ENCODE measurements around the gene TMX2.
A peak's percentile ranks its signal among the peaks of the same experiment; 100 is the strongest.

The TMX2 gene

DNA sequence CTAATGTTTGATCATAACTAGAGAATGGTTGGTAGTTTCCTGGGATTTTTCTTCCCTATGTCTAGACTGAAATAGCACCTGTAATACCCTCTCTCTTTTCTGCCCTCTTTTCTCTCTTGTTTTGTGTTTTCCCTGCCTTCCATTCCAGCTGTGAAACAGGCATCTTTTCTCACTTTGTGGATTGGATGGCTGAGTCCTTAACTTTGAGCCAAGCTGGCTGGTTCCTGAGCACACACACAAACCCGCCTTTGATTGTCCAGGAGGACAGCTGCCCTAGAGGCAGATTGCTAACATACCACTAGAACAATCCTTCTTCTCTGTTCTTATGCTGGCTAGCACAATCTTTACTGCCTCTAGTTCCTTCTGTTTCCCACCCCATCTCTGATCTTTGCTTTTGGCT lies 66.9 kb downstream of the TMX2 start:
- peak; percentile 63 for DNase-seq
- Histone ChIP-seq H2BK15ac (ENCODE audit: low read depth, poor library complexity, severe bottlenecking) (no peak overlapping the region), H3K14ac (ENCODE audit: low read length in 2 of 2) (no peak overlapping the region), H3K4me1 (ENCODE audit: control insufficient read depth, insufficient read depth, low read depth, low read length) (peaks cover 11% of the 10 kb centered on the region), H2AK5ac (ENCODE audit: low read length, severe bottlenecking) (peak overlapping the region; percentile 36), H3K27ac (ENCODE audit: low read length, poor library complexity, severe bottlenecking) (peak overlapping the region; percentile 94), H4K91ac (ENCODE audit: low read length) (no peak overlapping the region), H2BK120ac (ENCODE audit: low read depth, low read length) (no peak overlapping the region), H2AFZ (ENCODE audit: low read depth, low read length) (no peak overlapping the region), H2BK12ac (ENCODE audit: low read length in 2 of 2) (no peak overlapping the region), H3K4me3 (ENCODE audit: insufficient read depth in 1 of 2, low read depth in 1 of 2, low read length in 2 of 2) (no peak overlapping the region), H4K8ac (ENCODE audit: low read length) (no peak overlapping the region), H2BK5ac (ENCODE audit: low read depth, low read length, poor library complexity, severe bottlenecking) (no peak overlapping the region), H3K79me1 (replicated peaks; ENCODE audit: low read length, poor library complexity, severe bottlenecking) (peaks cover 2% of the 10 kb centered on the region), H3K9ac (ENCODE audit: low read length) (peak overlapping the region; percentile 81), H3K4me2 (ENCODE audit: low read length, poor library complexity, severe bottlenecking) (no peak overlapping the region), H3K36me3 (ENCODE audit: control insufficient read depth in 1 of 2, insufficient read depth in 2 of 2, low read depth in 1 of 2, low read length in 2 of 2) (peaks cover 3% of the 10 kb centered on the region in 2 experiments), H3K18ac (ENCODE audit: low read depth in 1 of 2, low read length in 2 of 2) (no peak overlapping the region), H3K4ac (ENCODE audit: low read depth in 1 of 2, low read length in 2 of 2) (peak overlapping the region in 1 of 2 experiments; percentile 17), H3K27me3 (ENCODE audit: control insufficient read depth in 1 of 2, insufficient read depth in 1 of 2, low read length in 2 of 2) (no peaks in the 10 kb centered on the region), H3K23ac (ENCODE audit: low read length in 2 of 2) (no peak overlapping the region), H3K9me3 (ENCODE audit: control insufficient read depth, low read length) (no peaks in the 10 kb centered on the region)
- WGBS, result 42% methylated on average over 1 of the region's 1 CpG

DNA sequence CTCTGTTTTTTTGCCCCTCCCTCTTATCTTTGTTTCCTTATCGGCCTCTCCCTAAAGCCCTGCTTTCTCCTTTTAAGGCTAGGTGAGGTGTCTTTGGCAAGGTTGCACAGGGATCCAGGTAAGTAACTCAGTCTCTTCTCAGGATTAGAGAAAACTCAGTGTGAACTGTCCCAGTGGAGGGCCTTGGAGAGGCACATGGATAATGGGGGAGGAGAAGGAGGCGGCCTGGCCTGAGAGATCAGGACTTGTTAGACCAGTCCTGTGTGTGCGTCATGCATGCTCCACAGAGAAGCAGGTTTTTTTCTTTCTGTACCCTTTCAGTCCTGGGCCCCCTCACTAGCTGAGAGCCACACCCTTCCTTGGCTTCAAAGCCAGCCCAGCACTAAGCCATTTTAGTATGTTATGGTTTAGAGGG lies 69.1 kb downstream of the TMX2 start:
- peaks cover 11% of the 10 kb centered on the region for H3K4me1 ChIP-seq (ENCODE audit: control insufficient read depth, insufficient read depth, low read depth, low read length)
- H3K9ac ChIP-seq (ENCODE audit: low read length), result no peak overlapping the region
- no peak overlapping the region for H2BK120ac ChIP-seq (ENCODE audit: low read depth, low read length)
- H3K9me3 ChIP-seq (ENCODE audit: control insufficient read depth, low read length), result no peaks in the 10 kb centered on the region
- H2AFZ ChIP-seq (ENCODE audit: low read depth, low read length), result no peak overlapping the region
- no peak overlapping the region for H3K27ac ChIP-seq (ENCODE audit: low read length, poor library complexity, severe bottlenecking)
- no peak overlapping the region for H2BK5ac ChIP-seq (ENCODE audit: low read depth, low read length, poor library complexity, severe bottlenecking)
- H4K91ac ChIP-seq (ENCODE audit: low read length), result no peak overlapping the region
- no peak overlapping the region for H3K4me2 ChIP-seq (ENCODE audit: low read length, poor library complexity, severe bottlenecking)
- H3K4ac ChIP-seq (ENCODE audit: low read depth in 1 of 2, low read length in 2 of 2), result no peak overlapping the region
- no peak overlapping the region for H3K23ac ChIP-seq (ENCODE audit: low read length in 2 of 2)
- H3K18ac ChIP-seq (ENCODE audit: low read depth in 1 of 2, low read length in 2 of 2), result peak overlapping the region in 1 of 2 experiments; percentile 75
- 50% methylated on average over 1 of the region's 3 CpGs for WGBS
- peaks cover 2% of the 10 kb centered on the region for H3K79me1 ChIP-seq (replicated peaks; ENCODE audit: low read length, poor library complexity, severe bottlenecking)
- no peak overlapping the region for H3K4me3 ChIP-seq (ENCODE audit: insufficient read depth in 1 of 2, low read depth in 1 of 2, low read length in 2 of 2)
- no peak overlapping the region for H4K8ac ChIP-seq (ENCODE audit: low read length)
- H2BK15ac ChIP-seq (ENCODE audit: low read depth, poor library complexity, severe bottlenecking), result no peak overlapping the region
- peak overlapping the region in 1 of 2 experiments; percentile 19 for H2BK12ac ChIP-seq (ENCODE audit: low read length in 2 of 2)
- peak; percentile 66 for DNase-seq
- H2AK5ac ChIP-seq (ENCODE audit: low read length, severe bottlenecking), result peak overlapping the region; percentile 3
- peaks cover 3% of the 10 kb centered on the region in 2 experiments for H3K36me3 ChIP-seq (ENCODE audit: control insufficient read depth in 1 of 2, insufficient read depth in 2 of 2, low read depth in 1 of 2, low read length in 2 of 2)
- no peaks in the 10 kb centered on the region for H3K27me3 ChIP-seq (ENCODE audit: control insufficient read depth in 1 of 2, insufficient read depth in 1 of 2, low read length in 2 of 2)
- H3K14ac ChIP-seq (ENCODE audit: low read length in 2 of 2), result no peak overlapping the region

DNA sequence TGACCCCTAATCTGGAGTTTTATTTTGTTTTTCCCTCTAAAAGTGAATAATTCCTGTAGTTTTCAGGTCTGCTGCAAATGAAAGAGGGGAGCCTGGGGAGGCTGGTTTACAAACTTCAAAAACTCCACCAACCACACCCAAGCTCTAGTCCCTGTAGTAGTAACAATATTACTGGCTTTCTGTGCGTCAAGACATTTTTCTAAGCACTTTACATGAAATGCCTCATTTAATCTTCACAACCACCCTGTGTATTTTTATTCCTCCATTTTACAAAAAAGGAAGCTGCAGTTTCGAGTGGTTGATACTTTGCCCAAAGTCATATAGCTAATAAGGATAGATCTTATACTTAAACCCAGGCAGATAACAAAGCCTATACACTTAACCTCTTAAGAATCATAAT lies 72.7 kb downstream of the TMX2 start:
- Histone ChIP-seq H3K4me1 (ENCODE audit: control insufficient read depth, insufficient read depth, low read depth, low read length) (peaks cover 7% of the 10 kb centered on the region), H3K36me3 (ENCODE audit: control insufficient read depth in 1 of 2, insufficient read depth in 2 of 2, low read depth in 1 of 2, low read length in 2 of 2) (peaks cover 3% of the 10 kb centered on the region in 2 experiments), H3K18ac (ENCODE audit: low read depth in 1 of 2, low read length in 2 of 2) (no peak overlapping the region), H3K27me3 (ENCODE audit: control insufficient read depth in 1 of 2, insufficient read depth in 1 of 2, low read length in 2 of 2) (no peaks in the 10 kb centered on the region), H2BK120ac (ENCODE audit: low read depth, low read length) (no peak overlapping the region), H3K79me1 (replicated peaks; ENCODE audit: low read length, poor library complexity, severe bottlenecking) (peaks cover 2% of the 10 kb centered on the region), H2BK5ac (ENCODE audit: low read depth, low read length, poor library complexity, severe bottlenecking) (no peak overlapping the region), H2AFZ (ENCODE audit: low read depth, low read length) (no peak overlapping the region), H2BK12ac (ENCODE audit: low read length in 2 of 2) (no peak overlapping the region), H3K9me3 (ENCODE audit: control insufficient read depth, low read length) (no peaks in the 10 kb centered on the region), H2BK15ac (ENCODE audit: low read depth, poor library complexity, severe bottlenecking) (no peak overlapping the region), H2AK5ac (ENCODE audit: low read length, severe bottlenecking) (no peak overlapping the region), H3K9ac (ENCODE audit: low read length) (no peak overlapping the region), H3K4me2 (ENCODE audit: low read length, poor library complexity, severe bottlenecking) (no peak overlapping the region), H3K23ac (ENCODE audit: low read length in 2 of 2) (no peak overlapping the region), H4K91ac (ENCODE audit: low read length) (no peak overlapping the region), H3K4ac (ENCODE audit: low read depth in 1 of 2, low read length in 2 of 2) (no peak overlapping the region), H3K27ac (ENCODE audit: low read length, poor library complexity, severe bottlenecking) (no peak overlapping the region), H3K4me3 (ENCODE audit: insufficient read depth in 1 of 2, low read depth in 1 of 2, low read length in 2 of 2) (no peak overlapping the region), H3K14ac (ENCODE audit: low read length in 2 of 2) (no peak overlapping the region), H4K8ac (ENCODE audit: low read length) (no peak overlapping the region)
- whole genome bisulfite sequencing, result 91% methylated on average over 1 of the region's 2 CpGs
- no peak for DNase-seq

DNA sequence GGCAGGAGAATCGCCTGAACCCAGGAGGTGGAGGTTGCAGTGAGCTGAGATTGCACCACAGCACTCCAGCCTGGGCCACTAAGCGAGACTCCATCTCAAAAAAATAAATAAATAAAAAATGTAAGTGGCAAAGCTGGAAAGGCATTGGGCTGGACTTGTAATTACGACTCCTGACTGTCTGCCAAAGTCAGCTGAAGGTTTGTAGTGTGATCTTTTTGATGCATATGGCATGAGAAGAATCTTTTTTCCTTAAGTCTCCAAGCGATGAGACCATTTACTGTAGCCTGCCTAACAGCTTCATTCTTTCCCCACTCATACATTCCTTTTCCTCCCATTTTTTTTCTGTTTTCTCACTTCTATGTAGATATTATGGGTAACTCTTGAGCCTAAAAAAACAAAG lies 74.0 kb downstream of the TMX2 start:
- Histone ChIP-seq H3K4me3 (ENCODE audit: insufficient read depth in 1 of 2, low read depth in 1 of 2, low read length in 2 of 2) (no peak overlapping the region), H2BK120ac (ENCODE audit: low read depth, low read length) (no peak overlapping the region), H3K9me3 (ENCODE audit: control insufficient read depth, low read length) (no peaks in the 10 kb centered on the region), H3K27me3 (ENCODE audit: control insufficient read depth in 1 of 2, insufficient read depth in 1 of 2, low read length in 2 of 2) (no peaks in the 10 kb centered on the region), H3K27ac (ENCODE audit: low read length, poor library complexity, severe bottlenecking) (no peak overlapping the region), H2AK5ac (ENCODE audit: low read length, severe bottlenecking) (no peak overlapping the region), H2AFZ (ENCODE audit: low read depth, low read length) (no peak overlapping the region), H3K18ac (ENCODE audit: low read depth in 1 of 2, low read length in 2 of 2) (no peak overlapping the region), H3K9ac (ENCODE audit: low read length) (no peak overlapping the region), H3K23ac (ENCODE audit: low read length in 2 of 2) (no peak overlapping the region), H3K4me1 (ENCODE audit: control insufficient read depth, insufficient read depth, low read depth, low read length) (peaks cover 10% of the 10 kb centered on the region), H2BK12ac (ENCODE audit: low read length in 2 of 2) (no peak overlapping the region), H3K4ac (ENCODE audit: low read depth in 1 of 2, low read length in 2 of 2) (no peak overlapping the region), H3K14ac (ENCODE audit: low read length in 2 of 2) (no peak overlapping the region), H3K4me2 (ENCODE audit: low read length, poor library complexity, severe bottlenecking) (no peak overlapping the region), H3K36me3 (ENCODE audit: control insufficient read depth in 1 of 2, insufficient read depth in 2 of 2, low read depth in 1 of 2, low read length in 2 of 2) (peaks cover 5 to 7% of the 10 kb centered on the region in 2 experiments), H4K91ac (ENCODE audit: low read length) (no peak overlapping the region), H2BK5ac (ENCODE audit: low read depth, low read length, poor library complexity, severe bottlenecking) (no peak overlapping the region), H4K8ac (ENCODE audit: low read length) (no peak overlapping the region), H2BK15ac (ENCODE audit: low read depth, poor library complexity, severe bottlenecking) (no peak overlapping the region), H3K79me1 (replicated peaks; ENCODE audit: low read length, poor library complexity, severe bottlenecking) (peaks cover 2% of the 10 kb centered on the region)
- WGBS, result 100% methylated on average over 1 of the region's 4 CpGs
- DNase-seq, result peak; percentile 5

Measured in mesenchymal stem cell (in vitro differentiated cells and primary cell).